HG02870 (cell line): Measurements from ENCODE around the gene LMNA.
"Not testable (repeated sequence)": the region's sequence is repeated elsewhere in the genome, so short reads cannot be mapped to it uniquely, and the experiment has no call there.

Source experiments
- ATAC-seq: cut with Tn5 transposase; IDR thresholded peaks from one replicate; pipeline ENCODE4 v1.9.1; 2021; ENCODE audit warnings: mild to moderate bottlenecking, moderate library complexity; ENCODE audit not compliant: unreplicated experiment

Gene LMNA

GRCh38 chr1:156119503-156120209 is 5.1 kb downstream of the LMNA start:
- ATAC-seq = no peak

- ATAC-seq = no peak
Measured at GRCh38 chr1:156120318-156120717, 5.8 kb downstream of the LMNA start.

- not testable (repeated sequence) for ATAC-seq
Measured at GRCh38 chr1:156121005-156121404, 6.5 kb downstream of the LMNA start.

- ATAC-seq = no peak
Measured at GRCh38 chr1:156121457-156121856, 6.9 kb downstream of the LMNA start.

- no peak for ATAC-seq
Measured at GRCh38 chr1:156122086-156122485, 7.6 kb downstream of the LMNA start.

- ATAC-seq = no peak
Measured at GRCh38 chr1:156122519-156123355, 8.2 kb downstream of the LMNA start.

- no peak for ATAC-seq
Measured at GRCh38 chr1:156123356-156124196, 9.1 kb downstream of the LMNA start.

- ATAC-seq = no peak
Measured at GRCh38 chr1:156124557-156125483, 10.3 kb downstream of the LMNA start.

GRCh38 chr1:156125544-156125943 is 11.0 kb downstream of the LMNA start:
- not testable (repeated sequence) for ATAC-seq

- ATAC-seq = no peak
Measured at GRCh38 chr1:156126043-156126629, 11.6 kb downstream of the LMNA start.

- ATAC-seq = peak; percentile 57
Measured at GRCh38 chr1:156126630-156127534, 12.4 kb downstream of the LMNA start.

- ATAC-seq = no peak
Measured at GRCh38 chr1:156128308-156128653, 13.8 kb downstream of the LMNA start.

- ATAC-seq = no peak
Measured at GRCh38 chr1:156128654-156129597, 14.4 kb downstream of the LMNA start.

GRCh38 chr1:156129687-156130577 is 15.4 kb downstream of the LMNA start:
- no peak for ATAC-seq

- no peak for ATAC-seq
Measured at GRCh38 chr1:156130578-156130942, 16.0 kb downstream of the LMNA start.

GRCh38 chr1:156134716-156135435 is 20.4 kb downstream of the LMNA start:
- no peak for ATAC-seq
